IPS-15b (cell line): ENCODE measurements around the gene MAP1B.
A peak's percentile ranks its signal among the peaks of the same experiment; 100 is the strongest.

ENCODE experiments used
- H3K27me3 ChIP-seq: one replicate; pipeline ENCODE4 v1.6.1; 2013; ENCODE audit warnings: low read length; ENCODE audit not compliant: control insufficient read depth, insufficient read depth
- H3K36me3 ChIP-seq: one replicate; pipeline ENCODE4 v1.6.1; 2013; ENCODE audit warnings: low read length; ENCODE audit not compliant: control insufficient read depth, insufficient read depth
- H3K4me1 ChIP-seq: one replicate; pipeline ENCODE4 v1.6.1; 2013; ENCODE audit warnings: mild to moderate bottlenecking, low read length; ENCODE audit not compliant: control insufficient read depth, insufficient read depth
- H3K4me3 ChIP-seq: one replicate; pipeline ENCODE4 v1.5.1; 2013; ENCODE audit warnings: low read depth, low read length
- H3K9ac ChIP-seq: one replicate; pipeline ENCODE4 v1.6.1; 2013; ENCODE audit warnings: low read depth, mild to moderate bottlenecking, low read length
- H3K9me3 ChIP-seq: one replicate; pipeline ENCODE4 v1.6.1; 2013; ENCODE audit warnings: mild to moderate bottlenecking, low read length; ENCODE audit not compliant: control insufficient read depth, insufficient read depth

MAP1B gene

DNA sequence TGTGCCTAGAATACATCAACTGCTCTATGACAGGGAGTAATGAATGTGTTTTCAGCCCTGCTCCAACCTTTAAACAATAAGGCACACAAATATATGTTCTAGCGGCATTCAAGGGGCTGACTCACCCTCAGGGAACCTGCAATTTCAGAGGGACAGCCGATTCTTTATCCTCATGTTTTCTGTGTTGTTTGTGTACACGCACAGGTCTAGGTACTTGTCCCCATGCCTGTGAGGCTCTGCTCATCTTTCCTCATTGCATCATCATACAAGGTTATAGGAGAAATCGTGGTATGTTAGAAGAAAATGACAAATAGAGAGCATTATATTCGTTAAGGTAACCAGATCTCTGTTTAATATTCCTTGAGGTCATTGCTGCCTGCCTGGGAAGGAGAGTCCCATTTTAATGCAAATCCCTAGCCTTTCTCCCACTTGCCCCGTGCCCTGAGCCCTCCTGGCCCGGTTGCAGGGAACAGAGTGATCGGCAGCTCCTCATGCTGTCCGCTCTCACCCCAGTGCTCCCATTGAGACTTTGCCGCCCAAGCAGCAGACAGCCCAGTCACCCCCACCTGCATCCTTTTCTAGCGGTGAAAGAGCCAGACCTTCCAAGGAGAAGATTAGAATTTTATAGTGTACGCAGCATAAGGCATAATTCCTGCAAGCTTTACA lies 14.6 kb downstream of the MAP1B start:
- H3K9ac ChIP-seq, result no peak overlapping the region
- peaks cover 51% of the 10 kb centered on the region for H3K4me1 ChIP-seq
- peak overlapping the region; percentile 28 for H3K4me3 ChIP-seq
- H3K27me3 ChIP-seq, result no peaks in the 10 kb centered on the region
- H3K9me3 ChIP-seq, result no peaks in the 10 kb centered on the region
- peaks cover 4% of the 10 kb centered on the region for H3K36me3 ChIP-seq

- Histone ChIP-seq H3K9ac (no peak overlapping the region), H3K36me3 (no peaks in the 10 kb centered on the region), H3K27me3 (no peaks in the 10 kb centered on the region), H3K9me3 (no peaks in the 10 kb centered on the region), H3K4me1 (peaks cover 51% of the 10 kb centered on the region), H3K4me3 (no peak overlapping the region)
Measured at GRCh38 chr5:72122602-72123001, 15.3 kb downstream of the MAP1B start.

DNA sequence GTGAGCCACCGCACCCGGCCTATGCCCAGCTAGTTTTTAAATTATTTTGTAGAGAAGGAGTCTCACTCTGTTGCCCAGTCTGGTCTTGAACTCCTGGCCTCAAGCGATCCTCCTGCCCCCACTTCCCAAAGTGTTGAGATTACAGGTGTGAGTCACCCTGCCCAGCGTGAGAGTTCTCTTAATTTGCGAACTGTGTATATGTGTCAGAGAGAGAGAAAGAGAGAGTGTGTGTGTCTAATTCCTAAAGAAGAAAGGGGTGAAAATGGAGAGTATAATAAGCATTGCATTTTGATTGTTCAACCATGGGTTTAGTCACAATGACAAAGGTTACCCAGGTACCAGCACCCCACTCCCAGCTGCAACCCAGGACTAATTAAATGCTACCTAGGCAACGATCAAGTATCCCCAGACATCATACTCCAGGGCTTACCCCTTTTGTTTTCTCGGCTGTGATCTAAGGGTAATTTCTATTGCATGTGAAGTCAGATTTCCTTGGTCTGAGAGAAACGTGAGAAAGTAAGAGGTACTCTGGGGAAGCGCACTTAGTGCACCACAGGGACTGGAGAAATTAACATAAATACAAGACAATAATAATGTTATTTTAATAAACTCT lies 16.6 kb downstream of the MAP1B start:
- H3K4me3 ChIP-seq, result no peak overlapping the region
- H3K9me3 ChIP-seq, result no peaks in the 10 kb centered on the region
- H3K4me1 ChIP-seq, result peaks cover 51% of the 10 kb centered on the region
- no peak overlapping the region for H3K9ac ChIP-seq
- no peaks in the 10 kb centered on the region for H3K36me3 ChIP-seq
- no peaks in the 10 kb centered on the region for H3K27me3 ChIP-seq

GRCh38 chr5:72125271-72125940 lies 18.1 kb downstream of the MAP1B start:
- Histone ChIP-seq H3K27me3 (no peaks in the 10 kb centered on the region), H3K4me3 (no peak overlapping the region), H3K36me3 (no peaks in the 10 kb centered on the region), H3K9ac (no peak overlapping the region), H3K4me1 (peaks cover 51% of the 10 kb centered on the region), H3K9me3 (no peaks in the 10 kb centered on the region)

DNA sequence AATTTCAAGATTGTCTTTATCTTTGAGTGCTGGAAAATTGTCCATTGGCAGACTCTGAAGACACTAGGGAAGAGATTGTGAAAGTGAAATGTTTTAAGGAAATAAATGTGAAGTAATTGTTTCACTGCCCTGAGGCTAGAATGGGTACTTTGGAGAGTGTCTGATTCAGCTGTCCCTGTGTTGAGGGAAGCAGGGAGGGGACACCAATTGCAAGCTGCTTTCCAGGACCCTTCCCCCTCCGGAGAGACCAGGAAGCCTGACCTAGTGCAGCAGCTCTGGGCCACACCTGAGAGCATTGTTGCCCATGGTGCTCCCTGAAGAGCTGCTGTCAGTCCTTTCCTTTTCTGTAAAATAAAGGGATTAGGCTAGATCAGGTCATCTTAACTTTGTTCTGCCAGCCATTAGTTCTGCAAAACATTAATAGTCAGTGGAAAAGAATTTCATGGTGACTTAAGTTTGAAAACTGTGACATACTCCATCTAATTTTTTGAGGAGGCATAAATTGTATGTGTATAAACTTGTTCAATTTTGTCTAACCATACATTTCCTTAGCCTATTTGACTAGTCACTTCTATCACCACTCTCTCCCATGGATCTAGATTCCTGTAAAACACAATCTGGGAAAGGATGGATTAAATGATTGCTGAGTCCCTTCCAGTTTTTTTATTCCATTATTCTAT lies 18.8 kb downstream of the MAP1B start:
- no peaks in the 10 kb centered on the region for H3K36me3 ChIP-seq
- no peak overlapping the region for H3K4me3 ChIP-seq
- H3K27me3 ChIP-seq, result no peaks in the 10 kb centered on the region
- H3K9ac ChIP-seq, result no peak overlapping the region
- peaks cover 46% of the 10 kb centered on the region for H3K4me1 ChIP-seq
- H3K9me3 ChIP-seq, result no peaks in the 10 kb centered on the region

DNA sequence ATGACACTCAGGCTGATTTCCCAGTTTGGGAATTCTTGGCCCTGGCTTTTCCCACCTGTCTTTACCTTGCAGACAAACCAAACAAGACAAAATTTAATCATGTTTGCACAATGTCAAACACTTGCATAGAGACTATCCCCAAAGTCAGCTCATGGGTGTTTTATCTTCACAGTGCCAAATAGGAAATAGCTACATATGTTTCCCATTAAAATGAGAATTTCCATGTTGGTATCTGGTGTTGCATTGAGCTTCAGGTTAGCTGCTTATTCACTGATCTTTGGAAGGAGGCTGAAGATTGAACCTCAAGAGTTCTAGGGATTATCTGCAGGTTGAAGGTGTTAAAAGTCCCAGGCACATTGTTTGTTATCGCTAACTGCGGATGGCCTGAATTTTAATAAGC lies 19.5 kb downstream of the MAP1B start:
- Histone ChIP-seq H3K9me3 (no peaks in the 10 kb centered on the region), H3K4me1 (peaks cover 39% of the 10 kb centered on the region), H3K4me3 (no peak overlapping the region), H3K36me3 (no peaks in the 10 kb centered on the region), H3K9ac (no peak overlapping the region), H3K27me3 (no peaks in the 10 kb centered on the region)

GRCh38 chr5:72129725-72130124 lies 22.4 kb downstream of the MAP1B start:
- H3K4me1 ChIP-seq, result peaks cover 17% of the 10 kb centered on the region
- no peaks in the 10 kb centered on the region for H3K9me3 ChIP-seq
- H3K27me3 ChIP-seq, result no peaks in the 10 kb centered on the region
- H3K4me3 ChIP-seq, result no peak overlapping the region
- H3K9ac ChIP-seq, result no peak overlapping the region
- no peaks in the 10 kb centered on the region for H3K36me3 ChIP-seq

GRCh38 chr5:72130351-72130761 lies 23.1 kb downstream of the MAP1B start:
- Histone ChIP-seq H3K27me3 (no peaks in the 10 kb centered on the region), H3K36me3 (no peaks in the 10 kb centered on the region), H3K4me1 (peaks cover 15% of the 10 kb centered on the region), H3K9ac (peak overlapping the region; percentile 3), H3K9me3 (no peaks in the 10 kb centered on the region), H3K4me3 (no peak overlapping the region)

DNA sequence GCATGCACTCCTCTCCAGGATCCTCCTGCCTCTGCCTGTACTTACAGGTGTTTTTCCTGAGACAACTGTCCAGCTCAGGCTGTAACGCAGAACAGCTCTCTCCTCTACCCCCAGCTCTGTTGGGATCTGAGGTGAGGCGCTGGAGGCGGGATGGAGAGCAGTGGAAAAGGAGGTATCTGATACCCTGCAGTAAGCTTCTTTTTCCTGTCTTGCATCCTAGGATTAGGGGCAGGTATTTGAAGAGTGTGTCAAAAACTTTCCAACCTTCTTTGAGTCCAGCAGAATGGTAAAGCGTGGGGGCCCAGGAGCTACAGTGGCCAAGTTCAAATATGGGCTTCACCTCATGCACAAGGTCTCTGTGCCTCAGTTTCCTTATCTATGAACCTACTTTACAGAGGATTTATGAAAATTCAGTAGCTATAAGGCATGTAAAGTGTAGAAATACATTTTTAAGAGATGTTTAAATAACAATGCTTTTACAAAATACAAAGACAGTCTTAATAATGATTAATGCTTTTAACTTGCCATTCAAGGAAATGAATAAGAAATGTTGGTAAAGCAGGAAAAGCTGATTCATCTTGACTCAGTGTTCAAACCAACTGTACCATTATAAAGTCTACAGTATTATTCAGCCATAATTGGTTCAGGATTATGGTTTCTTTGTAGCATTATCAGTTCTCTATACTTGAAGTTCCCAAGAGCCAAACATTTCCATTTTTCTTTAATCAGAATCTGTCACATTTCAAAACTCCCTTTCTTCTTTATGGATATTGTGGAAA lies 26.1 kb downstream of the MAP1B start:
- Histone ChIP-seq H3K9ac (no peak overlapping the region), H3K4me3 (no peak overlapping the region), H3K27me3 (no peaks in the 10 kb centered on the region), H3K4me1 (no peaks in the 10 kb centered on the region), H3K9me3 (no peaks in the 10 kb centered on the region), H3K36me3 (no peaks in the 10 kb centered on the region)

DNA sequence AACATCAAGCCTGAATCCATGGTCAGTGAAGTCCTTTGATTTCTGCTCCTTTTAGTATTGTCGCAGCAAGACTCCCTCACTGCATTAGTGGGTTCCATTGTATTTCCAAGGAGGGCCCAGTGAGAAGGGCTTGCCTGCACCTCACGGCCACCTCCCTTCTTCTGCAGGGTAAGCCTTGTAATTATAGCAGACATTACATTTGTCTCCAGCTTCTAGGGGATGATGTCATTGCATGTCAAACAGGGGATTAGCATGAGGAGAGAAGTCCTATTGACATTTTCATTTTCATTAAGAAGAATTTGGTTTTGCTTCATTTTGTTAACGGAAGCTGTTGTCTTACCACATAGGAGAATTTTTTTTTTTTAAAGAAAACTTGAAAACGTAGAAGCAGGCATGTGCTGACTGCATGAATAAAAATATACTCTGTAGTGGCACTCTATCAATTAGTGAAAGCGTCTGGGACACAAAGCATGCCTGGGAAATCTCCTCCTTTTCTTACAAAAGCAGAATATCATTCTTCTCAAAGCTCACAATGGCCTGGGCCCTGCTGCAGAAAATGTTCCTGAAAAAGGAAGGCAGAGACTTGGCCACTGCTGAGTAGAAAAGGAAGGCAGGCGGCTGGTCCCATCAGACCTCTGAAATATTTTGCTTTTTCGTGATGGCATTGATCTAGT lies 27.1 kb downstream of the MAP1B start:
- Histone ChIP-seq H3K27me3 (no peaks in the 10 kb centered on the region), H3K9ac (no peak overlapping the region), H3K4me3 (no peak overlapping the region), H3K9me3 (no peaks in the 10 kb centered on the region), H3K4me1 (no peaks in the 10 kb centered on the region), H3K36me3 (no peaks in the 10 kb centered on the region)
